H9 (cell line): ENCODE measurements around the gene MRPS6. TPM values are rescaled to one million over a fixed set of nuclear protein-coding genes. Genes with fewer than 3 reads are reported as not detected.

Experiments used
- DNase-seq: peaks from one replicate; pipeline ENCODE4 v3.0.0-alpha.2; 2017
- H2AFZ ChIP-seq: one replicate; pipeline ENCODE4 v1.6.1; 2013; ENCODE audit warnings: mild to moderate bottlenecking, low read length, control low read depth, moderate library complexity
- H2AK5ac ChIP-seq: 2 replicates; pipeline ENCODE4 v1.6.1; 2013; ENCODE audit warnings: low read length, control low read depth, mixed read lengths; ENCODE audit not compliant: insufficient read length
- H2BK120ac ChIP-seq: one replicate; pipeline ENCODE4 v1.6.1; 2013; ENCODE audit warnings: low read depth, mild to moderate bottlenecking, low read length, control low read depth, inconsistent platforms; ENCODE audit not compliant: poor library complexity, severe bottlenecking
- H2BK12ac ChIP-seq: 2 replicates; pipeline ENCODE4 v1.6.1; 2013; ENCODE audit warnings: low read length, control low read depth, mixed read lengths, low read depth; ENCODE audit not compliant: insufficient read length
- H2BK15ac ChIP-seq: 2 replicates; pipeline ENCODE4 v1.6.1; 2013; ENCODE audit warnings: low read depth, low read length, control low read depth
- H2BK20ac ChIP-seq: one replicate; pipeline ENCODE4 v1.6.1; 2013; ENCODE audit warnings: low read depth, mild to moderate bottlenecking, low read length, control low read depth, inconsistent platforms; ENCODE audit not compliant: poor library complexity, severe bottlenecking
- H2BK5ac ChIP-seq: 2 replicates; pipeline ENCODE4 v1.6.1; 2013; ENCODE audit warnings: low read length, control low read depth, mixed read lengths; ENCODE audit not compliant: insufficient read length
- H3K14ac ChIP-seq: 2 replicates; pipeline ENCODE4 v1.6.1; 2013; ENCODE audit warnings: low read length, control low read depth; ENCODE audit not compliant: insufficient read depth
- H3K18ac ChIP-seq: 2 replicates; pipeline ENCODE4 v1.6.1; 2013; ENCODE audit warnings: low read depth, mild to moderate bottlenecking, mixed read lengths, low read length, control low read depth; ENCODE audit not compliant: insufficient read length
- H3K23ac ChIP-seq: 2 replicates; pipeline ENCODE4 v1.6.1; 2013; ENCODE audit warnings: low read length, control low read depth, mixed read lengths, low read depth; ENCODE audit not compliant: insufficient read length
- H3K23me2 ChIP-seq: 2 replicates; pipeline ENCODE4 v1.6.1; 2013; ENCODE audit warnings: low read depth, mild to moderate bottlenecking, mixed read lengths, low read length, control low read depth; ENCODE audit not compliant: insufficient read length, poor library complexity, severe bottlenecking
- H3K27ac ChIP-seq: 2 replicates; pipeline ENCODE4 v1.5.1; 2013; ENCODE audit warnings: low read length, control low read depth, mixed read lengths, low read depth; ENCODE audit not compliant: insufficient read length
- H3K27me3 ChIP-seq: 2 replicates; pipeline ENCODE4 v1.6.1; 2013; ENCODE audit warnings: low read length, control low read depth, inconsistent platforms; ENCODE audit not compliant: insufficient read depth
- H3K4ac ChIP-seq: 2 replicates; pipeline ENCODE4 v1.6.1; 2013; ENCODE audit warnings: low read depth, mild to moderate bottlenecking, control low read depth, inconsistent platforms, low read length, moderate library complexity
- H3K4me1 ChIP-seq: 2 replicates; pipeline ENCODE4 v1.6.1; 2013; ENCODE audit warnings: low read length, control low read depth, inconsistent platforms; ENCODE audit not compliant: insufficient read depth
- H3K4me2 ChIP-seq: 2 replicates; pipeline ENCODE4 v1.6.1; 2013; ENCODE audit warnings: low read length, control low read depth, mixed read lengths; ENCODE audit not compliant: insufficient read length, insufficient read depth
- H3K56ac ChIP-seq: 2 replicates; pipeline ENCODE4 v1.6.1; 2013; ENCODE audit warnings: low read depth, mild to moderate bottlenecking, mixed read lengths, low read length, control low read depth; ENCODE audit not compliant: insufficient read length
- H3K79me1 ChIP-seq: 2 replicates; pipeline ENCODE4 v1.6.1; 2013; ENCODE audit warnings: low read depth, mild to moderate bottlenecking, moderate library complexity, low read length, control low read depth, inconsistent platforms; ENCODE audit not compliant: insufficient read depth, poor library complexity, severe bottlenecking
- H3K79me2 ChIP-seq: 2 replicates; pipeline ENCODE4 v1.6.1; 2013; ENCODE audit warnings: low read length, control low read depth, inconsistent platforms; ENCODE audit not compliant: insufficient read depth
- H3K9ac ChIP-seq: 2 replicates; pipeline ENCODE4 v1.6.1; 2013; ENCODE audit warnings: low read length, control low read depth, mixed read lengths; ENCODE audit not compliant: insufficient read length; ENCODE audit errors: extremely low read depth
- H3K9me3 ChIP-seq: one replicate; pipeline ENCODE4 v1.6.1; 2013; ENCODE audit warnings: low read depth, low read length, inconsistent platforms; ENCODE audit not compliant: control insufficient read depth
- H3T11ph ChIP-seq: one replicate; pipeline ENCODE4 v1.6.1; 2013; ENCODE audit warnings: mild to moderate bottlenecking, low read length, control low read depth, inconsistent platforms
- H4K20me1 ChIP-seq: one replicate; pipeline ENCODE4 v1.6.1; 2013; ENCODE audit not compliant: control insufficient read depth, insufficient read length, insufficient read depth
- H4K5ac ChIP-seq: 2 replicates; pipeline ENCODE4 v1.6.1; 2013; ENCODE audit warnings: low read depth, mild to moderate bottlenecking, mixed read lengths, low read length, control low read depth; ENCODE audit not compliant: insufficient read length
- H4K8ac ChIP-seq: replicated peaks from 2 replicates; pipeline ENCODE4 v1.6.1; 2013; ENCODE audit warnings: low read length, control low read depth, mixed read lengths, low read depth; ENCODE audit not compliant: insufficient read length
- H4K91ac ChIP-seq: 2 replicates; pipeline ENCODE4 v1.6.1; 2013; ENCODE audit warnings: low read depth, mild to moderate bottlenecking, moderate library complexity, mixed read lengths, low read length, control low read depth; ENCODE audit not compliant: insufficient read length
- H3K27ac Mint-ChIP-seq, 3 experiments: 2 replicates in 2 of 3; 3 replicates in 1 of 3; pipeline ENCODE4 v1.8.0; 2020 to 2021; ENCODE audit warnings: mixed read lengths in 3 of 3, mild to moderate bottlenecking in 1 of 3, moderate library complexity in 1 of 3
- H3K27me3 Mint-ChIP-seq: 2 replicates; pipeline ENCODE4 v1.8.0; 2021; ENCODE audit warnings: low read depth, mild to moderate bottlenecking, moderate library complexity, mixed read lengths
- H3K36me3 Mint-ChIP-seq, 3 experiments: 2 replicates in 2 of 3; 3 replicates in 1 of 3; pipeline ENCODE4 v1.8.0; 2020 to 2021; ENCODE audit warnings: low read depth in 3 of 3, mixed read lengths in 3 of 3; ENCODE audit not compliant: insufficient read depth in 1 of 3
- H3K4me1 Mint-ChIP-seq, 2 experiments: 2 replicates each; pipeline ENCODE4 v1.8.0; 2020; ENCODE audit warnings: mixed read lengths in 2 of 2
- H3K4me3 Mint-ChIP-seq, 2 experiments: 2 replicates in 1 of 2; 3 replicates in 1 of 2; pipeline ENCODE4 v1.8.0; 2020 to 2021; ENCODE audit warnings: mild to moderate bottlenecking in 2 of 2, mixed read lengths in 2 of 2, moderate library complexity in 1 of 2
- H3K9me3 Mint-ChIP-seq, 2 experiments: 2 replicates in 1 of 2; 3 replicates in 1 of 2; pipeline ENCODE4 v1.8.0; 2020; ENCODE audit warnings: mild to moderate bottlenecking in 2 of 2, mixed read lengths in 2 of 2, moderate library complexity in 1 of 2
- WGBS: extraction: QIAGEN DNeasy Blood & Tissue Kit; methylation state at CpG from one replicate; pipeline ENCODE4 v1.1.7; 2013; ENCODE audit warnings: missing lambda C conversion rate, low lambda C conversion rate, mixed read lengths; ENCODE audit not compliant: insufficient read length; ENCODE audit errors: extremely low coverage; 5-methylcytosine and 5-hydroxymethylcytosine counted together
- total RNA-seq: library from RNA; stranded (reverse); gene quantifications from 2 replicates; pipeline ENCODE4 v1.2.1, GENCODE V29; 2021
- TF ChIP-seq, protein P1 (sequence below): fragments of 200-600 bp; sonication (generic); conservative IDR thresholded peaks from 3 replicates; pipeline ENCODE4 v1.8.0; 2021; ENCODE audit warnings: antibody characterized with exemption, mild to moderate bottlenecking

MRPS6 gene
- total RNA-seq, 1 experiment from 2014 or later, result 83.2 TPM

DNA sequence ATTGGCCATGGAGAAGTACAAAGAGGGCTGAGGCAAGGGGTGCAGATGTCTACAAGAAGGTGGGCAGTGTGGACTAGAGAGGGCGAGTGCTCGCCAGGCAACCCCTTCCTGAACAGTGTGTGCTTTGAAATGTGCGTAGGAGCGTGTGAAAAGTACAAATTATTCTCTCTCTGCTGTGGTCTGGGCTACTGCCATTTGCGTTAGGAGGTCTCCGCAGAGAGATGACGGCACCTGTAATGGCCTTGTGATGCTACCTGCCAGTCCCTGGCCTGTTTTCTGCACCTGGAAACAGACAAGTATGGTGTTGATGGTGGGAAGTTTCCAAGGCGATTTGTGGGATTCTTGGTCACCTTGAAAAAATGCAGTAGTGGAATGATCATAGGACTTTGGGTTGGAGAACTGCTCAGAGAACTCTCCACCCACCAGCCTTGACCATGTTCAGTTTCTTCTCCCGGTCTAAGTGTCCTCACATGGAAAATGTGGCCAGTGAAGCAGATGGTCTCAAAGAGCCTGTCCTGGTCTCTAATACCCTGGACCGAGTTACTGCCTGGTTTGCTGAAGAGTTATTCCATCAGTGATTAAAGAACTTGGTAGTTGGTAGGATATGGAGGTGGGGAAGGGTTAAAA is 74.5 kb downstream of the MRPS6 start:
- Mint-ChIP-seq H3K4me3 (no peak overlapping the region), H3K9me3 (peaks cover 26 to 33% of the 10 kb centered on the region in 2 experiments), H3K27ac (peak overlapping the region in 2 of 3 experiments; percentile 50 to 60; a peak in 2 of 7 replicates), H3K4me1 (peaks cover 11 to 18% of the 10 kb centered on the region in 2 experiments), H3K36me3 (peaks cover 38 to 51% (median 51%) of the 10 kb centered on the region in 3 experiments), H3K27me3 (no peaks in the 10 kb centered on the region)
- no peak overlapping the region for H2BK20ac ChIP-seq
- no peaks in the 10 kb centered on the region for H3K23me2 ChIP-seq
- H2BK12ac ChIP-seq, result no peak overlapping the region
- no peak overlapping the region for H3T11ph ChIP-seq
- H3K27me3 ChIP-seq, result no peaks in the 10 kb centered on the region
- no peak overlapping the region for H2AK5ac ChIP-seq
- H4K5ac ChIP-seq, result no peak overlapping the region
- peaks cover 10% of the 10 kb centered on the region for H3K9me3 ChIP-seq
- no CpG with 5 or more reads among the region's 10 CpGs for WGBS
- no peak overlapping the region for H2BK5ac ChIP-seq
- no peak overlapping the region for H3K14ac ChIP-seq
- H3K4me2 ChIP-seq, result no peak overlapping the region
- no peak overlapping the region for H3K18ac ChIP-seq
- H3K79me2 ChIP-seq, result no peaks in the 10 kb centered on the region
- H4K91ac ChIP-seq, result no peak overlapping the region
- DNase-seq, result no peak
- no peak overlapping the region for H3K27ac ChIP-seq
- TF ChIP-seq, protein P1, sequence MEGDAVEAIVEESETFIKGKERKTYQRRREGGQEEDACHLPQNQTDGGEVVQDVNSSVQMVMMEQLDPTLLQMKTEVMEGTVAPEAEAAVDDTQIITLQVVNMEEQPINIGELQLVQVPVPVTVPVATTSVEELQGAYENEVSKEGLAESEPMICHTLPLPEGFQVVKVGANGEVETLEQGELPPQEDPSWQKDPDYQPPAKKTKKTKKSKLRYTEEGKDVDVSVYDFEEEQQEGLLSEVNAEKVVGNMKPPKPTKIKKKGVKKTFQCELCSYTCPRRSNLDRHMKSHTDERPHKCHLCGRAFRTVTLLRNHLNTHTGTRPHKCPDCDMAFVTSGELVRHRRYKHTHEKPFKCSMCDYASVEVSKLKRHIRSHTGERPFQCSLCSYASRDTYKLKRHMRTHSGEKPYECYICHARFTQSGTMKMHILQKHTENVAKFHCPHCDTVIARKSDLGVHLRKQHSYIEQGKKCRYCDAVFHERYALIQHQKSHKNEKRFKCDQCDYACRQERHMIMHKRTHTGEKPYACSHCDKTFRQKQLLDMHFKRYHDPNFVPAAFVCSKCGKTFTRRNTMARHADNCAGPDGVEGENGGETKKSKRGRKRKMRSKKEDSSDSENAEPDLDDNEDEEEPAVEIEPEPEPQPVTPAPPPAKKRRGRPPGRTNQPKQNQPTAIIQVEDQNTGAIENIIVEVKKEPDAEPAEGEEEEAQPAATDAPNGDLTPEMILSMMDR, result no peak
- no peak overlapping the region for H2BK15ac ChIP-seq
- no peak overlapping the region for H2AFZ ChIP-seq
- H4K8ac ChIP-seq, result no peak overlapping the region
- H3K79me1 ChIP-seq, result no peaks in the 10 kb centered on the region
- no peak overlapping the region for H3K23ac ChIP-seq
- no peak overlapping the region for H3K9ac ChIP-seq
- H3K4ac ChIP-seq, result no peak overlapping the region
- H3K56ac ChIP-seq, result no peak overlapping the region
- no peak overlapping the region for H2BK120ac ChIP-seq
- no peaks in the 10 kb centered on the region for H4K20me1 ChIP-seq
- no peaks in the 10 kb centered on the region for H3K4me1 ChIP-seq
